GM23338 (cell line): Measurements from ENCODE around the gene RNGTT.

Experiments
- CTCF ChIP-seq, 2 experiments: fragments of 200-600 bp in 1 of 2; sonication (generic) in 1 of 2; conservative IDR thresholded peaks; 2 replicates each; pipeline versions ENCODE4 v1.5.1 to v1.6.1; 2016 to 2017; ENCODE audit warnings: antibody characterized with exemption in 2 of 2, low read depth in 2 of 2, mild to moderate bottlenecking in 2 of 2, moderate library complexity in 1 of 2
- REST ChIP-seq: IDR thresholded peaks from one replicate; pipeline ENCODE4 v1.6.1; 2018; ENCODE audit warnings: antibody characterized with exemption; ENCODE audit not compliant: unreplicated experiment

- no peak for TF ChIP-seq CTCF (conservative IDR thresholded peaks at IDR 0.05; ENCODE audit: low read depth in 2 of 2)
- no peak for TF ChIP-seq REST
Measured at GRCh38 chr6:88963139-88964090, at the start of gene RNGTT.
